ENCODE results near the gene SLC22A3.

GRCh38 chr6:160337991-160338390 lies 10.2 kb upstream of the SLC22A3 start:
- TF ChIP-seq EZH2 (IDR thresholded peaks at IDR 0.05; ENCODE audit: low read length, missing control alignments): no peak
- TF ChIP-seq CTCF (conservative IDR thresholded peaks at IDR 0.05 in 1 of 2, IDR thresholded peaks at IDR 0.05 in 1 of 2; ENCODE audit: low read depth in 1 of 2, low read length in 2 of 2): no peak

All from fibroblast of lung (primary cell).